ENCODE results near the gene CRYL1.

The CRYL1 gene

DNA sequence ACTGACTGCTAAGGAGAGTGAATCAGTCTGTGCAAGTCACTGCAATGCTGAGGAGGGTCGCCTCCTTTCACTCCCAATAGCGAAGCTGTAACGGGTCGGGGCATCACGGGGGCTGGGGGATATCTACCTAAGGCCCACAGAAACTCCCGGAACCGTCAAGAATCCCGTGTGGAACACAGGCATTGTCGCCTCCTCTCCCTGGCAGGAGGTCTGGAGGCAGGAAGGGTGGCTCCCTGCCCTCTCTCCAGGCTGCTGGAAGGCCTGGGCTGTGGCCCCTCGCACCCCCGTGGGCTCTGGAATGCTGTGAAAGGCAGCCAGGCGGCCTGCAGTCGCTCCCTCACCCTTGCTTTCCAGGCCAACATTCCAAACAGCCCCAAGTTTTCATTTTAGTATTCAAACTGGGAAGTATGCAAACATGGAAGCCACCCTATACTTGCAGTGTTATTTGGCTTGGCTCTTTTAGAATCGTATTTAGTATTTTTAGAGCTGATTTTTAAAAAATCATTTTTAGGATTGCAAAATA is 109.4 kb downstream of the CRYL1 start:
- DNase-seq, result no peak

DNA sequence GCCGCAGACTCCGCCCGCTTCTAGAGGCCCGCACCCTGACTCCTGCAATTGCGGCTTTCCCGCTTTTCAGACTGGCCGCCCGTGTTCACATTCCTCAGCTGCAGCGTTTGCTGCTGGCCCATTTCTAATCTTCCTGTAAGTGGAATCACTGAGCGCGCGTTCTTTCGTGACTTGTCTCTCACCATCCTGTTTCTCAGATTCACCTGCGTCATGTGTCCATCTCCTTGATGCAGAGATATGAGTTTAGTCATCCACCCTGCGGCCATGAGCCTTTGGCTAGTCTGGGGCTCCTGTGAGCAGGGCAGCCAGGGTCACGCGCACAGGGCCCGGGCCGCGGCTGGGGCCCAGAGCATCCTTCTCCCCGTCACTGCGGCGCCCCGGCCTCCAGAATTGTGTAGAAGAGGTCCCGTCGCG is 110.0 kb downstream of the CRYL1 start:
- no peak for DNase-seq

GRCh38 chr13:20415306-20415679 is 110.4 kb downstream of the CRYL1 start:
- no peak for DNase-seq

DNA sequence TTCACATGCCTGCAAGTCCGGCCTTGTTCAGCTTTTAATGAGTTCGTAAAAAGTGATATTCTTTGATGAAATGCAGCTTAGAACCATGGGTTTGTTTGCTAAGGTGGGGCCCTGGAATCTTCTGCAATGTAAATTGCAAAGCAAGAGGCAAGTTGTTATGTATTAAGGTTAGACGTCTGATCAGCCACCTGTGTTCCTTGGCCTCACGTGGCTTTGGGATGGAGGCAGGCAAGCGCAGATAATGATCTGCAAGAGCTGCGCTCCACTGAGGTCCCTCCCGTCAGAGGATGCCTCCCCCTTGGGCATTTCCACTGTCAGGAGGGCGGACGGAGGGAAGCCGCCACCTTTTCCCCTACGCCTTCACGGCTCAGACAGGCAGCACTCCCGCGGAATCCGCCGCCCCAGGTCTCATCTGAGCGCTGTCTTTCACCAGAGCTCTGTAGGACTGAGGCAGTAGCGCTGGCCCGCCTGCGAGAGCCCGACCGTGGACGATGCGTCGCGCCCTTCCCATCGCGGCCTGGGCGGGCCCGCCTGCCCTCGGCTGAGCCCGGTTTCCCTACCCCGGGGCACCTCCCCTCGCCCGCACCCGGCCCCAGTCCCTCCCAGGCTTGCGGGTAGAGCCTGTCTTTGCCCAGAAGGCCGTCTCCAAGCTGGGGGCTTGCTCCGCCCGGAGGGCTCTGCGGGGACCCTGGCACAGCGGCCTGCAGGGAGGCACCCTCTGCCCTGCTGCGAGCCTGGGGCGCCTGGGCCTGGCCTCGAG is 110.9 kb downstream of the CRYL1 start:
- DNase-seq, result no peak

DNA sequence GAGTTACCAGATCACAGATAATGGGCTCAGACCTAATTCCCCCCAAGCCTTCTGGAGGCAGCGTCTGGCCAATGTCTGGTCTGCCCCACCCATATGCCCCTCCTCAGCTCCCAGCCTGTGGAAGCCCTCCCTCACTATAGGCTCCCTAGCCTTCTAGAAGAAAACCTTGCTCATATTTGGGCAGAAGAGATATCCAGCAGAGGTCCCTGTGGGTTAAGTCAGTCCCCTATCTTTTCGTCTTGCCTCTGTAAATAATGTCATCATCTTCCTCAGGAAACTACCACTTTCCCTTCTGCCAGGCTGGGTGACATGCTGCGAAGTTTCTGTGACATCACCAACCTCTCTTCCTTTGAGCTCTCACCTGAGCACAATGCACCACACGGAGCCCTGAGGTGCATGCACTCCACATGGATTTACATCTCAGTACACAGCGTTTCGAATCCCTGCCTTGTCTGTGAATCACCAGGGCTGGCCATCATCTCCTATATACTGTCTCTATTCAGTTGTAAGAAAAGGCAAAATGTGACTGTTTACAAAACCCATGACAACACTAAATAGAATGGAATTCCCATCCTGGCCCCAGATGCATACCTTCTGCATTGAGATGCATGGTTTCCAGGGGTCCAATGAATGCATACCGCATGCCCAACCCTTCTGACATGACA is 112.8 kb downstream of the CRYL1 start:
- no peak for DNase-seq

DNA sequence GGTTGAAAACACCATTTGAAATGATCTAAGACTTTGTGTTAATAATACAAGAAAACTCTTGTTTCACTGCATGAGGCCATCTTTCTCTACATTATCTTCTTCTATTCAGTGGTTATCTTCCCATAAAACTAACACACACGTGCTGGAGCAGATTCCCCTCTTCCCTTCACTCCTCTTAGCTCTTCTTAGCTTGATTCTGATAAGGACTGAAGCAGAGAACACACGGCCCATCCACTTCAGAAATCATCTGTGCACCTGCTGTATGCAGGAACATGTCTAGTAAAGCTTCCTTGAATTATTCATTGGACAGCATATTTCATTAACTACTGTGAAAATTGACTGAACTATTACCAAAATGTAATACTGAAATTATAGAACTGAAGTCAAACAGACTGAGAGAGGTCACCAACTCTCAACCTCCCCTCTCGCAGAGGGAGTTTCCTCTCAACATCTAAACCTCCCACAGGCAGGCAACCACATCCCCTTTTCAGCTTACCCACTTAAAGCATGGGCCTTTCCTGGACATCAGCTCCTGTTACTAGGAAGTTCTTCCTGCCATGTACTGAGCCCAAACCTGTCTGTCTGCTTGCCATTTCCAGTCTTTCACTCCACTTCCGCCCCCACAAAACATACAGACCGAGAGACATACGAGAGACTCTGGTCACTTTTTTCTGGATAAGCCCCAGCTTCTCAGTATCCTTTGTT is 113.9 kb downstream of the CRYL1 start:
- DNase-seq, result no peak

DNA sequence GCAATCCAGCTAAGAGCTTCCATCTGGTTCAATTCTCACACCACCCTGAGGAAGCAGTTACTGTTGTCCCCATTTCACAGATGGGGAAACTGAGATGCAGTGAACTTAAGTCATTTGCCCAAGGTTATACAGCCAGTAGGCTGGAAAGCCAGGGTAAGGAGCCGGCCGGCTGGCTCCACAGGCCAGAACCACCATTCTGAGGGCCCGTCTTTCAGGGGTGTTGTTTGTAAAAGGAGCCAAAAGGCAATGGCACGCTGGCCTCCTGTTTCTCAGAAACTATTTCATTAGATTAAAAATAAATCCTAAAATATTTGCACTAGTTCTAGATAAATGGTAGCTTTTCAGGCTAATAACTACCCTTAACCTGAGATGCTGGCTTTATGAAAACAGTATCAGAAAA is 114.9 kb downstream of the CRYL1 start:
- DNase-seq, result no peak

GRCh38 chr13:20408181-20408580 is 117.5 kb downstream of the CRYL1 start:
- no peak for DNase-seq

DNA sequence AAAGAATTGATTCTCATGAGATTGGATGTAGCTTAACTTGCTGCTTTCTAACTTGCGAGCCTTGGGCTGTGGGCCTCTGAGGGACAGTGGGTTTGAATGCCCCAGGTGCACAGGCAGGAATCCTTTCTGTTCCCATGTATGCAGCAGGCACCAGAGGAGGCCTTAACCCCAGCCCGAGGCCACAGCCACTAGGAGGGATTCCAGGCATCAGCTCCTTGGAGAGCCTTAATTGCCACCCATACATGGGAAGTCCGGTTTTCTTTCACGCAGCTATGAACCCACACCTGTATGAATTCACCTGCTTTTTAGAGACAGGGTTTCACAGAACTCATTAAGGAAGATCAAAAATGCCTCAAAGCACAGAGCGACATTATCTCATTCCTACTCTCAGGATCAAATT is 117.9 kb downstream of the CRYL1 start:
- no peak for DNase-seq

- no peak for DNase-seq
Measured at GRCh38 chr13:20405691-20406090, 120.0 kb downstream of the CRYL1 start.

DNA sequence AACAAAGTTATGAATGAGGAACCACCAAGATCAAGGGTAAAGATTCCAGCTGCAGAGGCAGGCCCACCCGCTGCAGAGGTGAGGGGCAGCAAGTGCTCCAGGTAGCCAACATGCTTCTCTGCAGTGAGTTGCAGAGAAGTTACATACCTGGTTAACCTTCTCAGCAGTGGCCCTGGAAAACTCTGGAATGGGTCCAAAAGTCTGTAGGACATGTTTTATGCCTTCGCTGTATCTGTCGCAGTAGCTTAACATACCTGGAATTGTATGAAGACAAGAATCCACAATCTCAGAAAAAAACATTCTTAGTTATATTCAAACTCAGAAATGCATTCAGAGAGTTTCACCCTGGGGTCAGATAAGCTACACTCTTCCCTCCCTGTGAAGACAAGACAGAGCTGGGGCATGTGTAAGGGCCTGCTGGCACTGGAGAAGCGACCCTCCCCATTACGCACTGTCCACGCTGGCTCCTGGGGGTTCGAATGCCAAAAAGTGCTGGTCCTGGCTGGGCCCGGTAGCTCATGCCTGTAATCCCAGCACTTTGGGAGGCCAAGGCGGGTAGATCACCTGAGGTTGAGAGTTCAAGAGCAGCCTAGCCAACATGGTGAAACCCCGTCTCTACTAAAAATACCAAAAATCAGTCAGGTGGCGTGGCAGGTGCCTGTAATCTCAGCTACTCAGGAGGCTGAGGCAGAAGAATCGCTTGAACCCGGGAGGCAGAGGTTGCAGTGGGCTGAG is 121.0 kb downstream of the CRYL1 start:
- no peak for DNase-seq

DNA sequence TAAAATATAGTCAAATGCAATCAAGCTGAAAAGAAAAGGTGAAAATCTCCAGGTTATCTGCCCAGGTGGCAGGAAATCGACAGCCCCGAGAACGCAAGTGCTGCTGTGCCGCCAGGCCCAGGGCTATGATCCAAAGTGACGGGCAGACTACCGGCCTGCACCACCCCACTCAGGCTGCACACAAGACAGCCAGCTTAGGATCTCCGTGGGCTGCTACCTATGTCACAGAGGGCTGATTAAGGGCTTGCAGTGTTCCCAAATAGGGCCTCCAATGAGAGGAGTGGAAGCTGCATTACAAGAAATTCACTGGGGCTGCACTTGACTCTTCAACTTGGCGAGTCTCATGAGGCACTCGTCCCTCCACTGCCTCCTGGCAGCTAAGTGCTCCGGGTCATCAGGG is 121.8 kb downstream of the CRYL1 start:
- DNase-seq, result no peak

- DNase-seq, result no peak
Measured at GRCh38 chr13:20402881-20403280, 122.8 kb downstream of the CRYL1 start.

DNA sequence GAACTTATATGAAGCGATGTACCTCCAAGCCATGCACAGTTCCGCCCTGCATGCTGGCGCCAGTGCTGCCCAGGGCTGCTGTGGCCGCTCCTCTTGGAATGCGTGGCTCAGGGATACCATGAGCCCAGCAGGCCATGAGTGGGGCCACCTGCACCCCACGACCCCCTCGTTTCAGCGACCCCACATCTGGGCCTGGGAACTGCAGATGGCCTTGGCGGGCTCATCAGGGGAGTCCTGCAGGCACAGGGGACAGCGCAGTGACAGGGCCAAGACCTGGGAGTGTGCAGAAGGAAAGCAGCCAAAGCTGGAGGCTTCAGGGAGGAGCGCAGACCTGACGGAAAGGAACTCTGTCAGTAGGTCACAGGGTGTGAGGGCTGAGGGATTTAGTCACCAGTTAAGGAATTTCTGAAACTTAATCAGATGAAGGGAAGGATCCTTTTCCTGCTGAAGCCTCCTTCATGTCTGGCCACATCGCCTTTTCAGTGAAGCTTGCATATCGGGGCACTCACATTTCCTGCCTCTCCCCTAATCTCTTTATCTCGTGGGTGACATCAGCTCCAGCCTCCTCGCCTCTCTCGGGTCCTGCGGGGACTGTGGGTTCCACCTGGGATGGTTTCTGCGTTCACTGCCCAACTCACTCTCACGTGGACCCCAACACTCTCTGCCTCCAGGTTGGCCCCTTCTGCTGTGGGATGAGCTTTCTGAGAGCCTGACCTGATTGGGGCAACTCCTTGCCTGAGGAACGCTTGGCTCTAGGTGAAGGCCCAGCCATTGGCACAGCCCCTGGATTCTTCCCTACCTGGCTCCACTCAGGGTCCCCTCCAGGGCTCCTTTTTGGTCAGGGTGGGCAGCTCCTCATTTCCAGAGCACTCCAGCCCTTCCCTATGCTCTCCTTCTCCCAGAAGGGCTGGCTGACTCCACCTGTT is 123.5 kb downstream of the CRYL1 start:
- DNase-seq, result no peak

GRCh38 chr13:20401531-20401930 is 124.1 kb downstream of the CRYL1 start:
- no peak for DNase-seq

- no peak for DNase-seq
Measured at GRCh38 chr13:20400774-20401173, 124.9 kb downstream of the CRYL1 start.

GRCh38 chr13:20399961-20400360 is 125.7 kb downstream of the CRYL1 start:
- no peak for DNase-seq

DNA sequence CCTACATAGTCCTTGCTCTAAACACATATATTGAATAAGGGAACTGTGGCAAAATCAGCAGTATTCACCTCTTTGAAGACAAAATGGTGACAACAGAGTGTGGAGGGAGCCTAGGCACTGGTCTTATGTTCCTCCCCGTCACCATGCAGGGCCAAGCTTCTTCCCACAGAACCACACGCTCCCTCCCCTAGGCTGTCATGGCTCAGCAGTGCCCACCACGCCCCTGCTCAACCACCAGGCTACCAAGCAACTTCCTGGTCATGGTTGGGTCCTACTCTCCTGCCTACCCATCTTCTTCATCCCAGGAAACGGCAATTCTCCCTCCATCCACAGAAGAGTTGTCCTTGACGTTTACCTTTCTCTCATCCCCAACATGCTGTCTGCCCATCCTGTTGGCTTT is 126.1 kb downstream of the CRYL1 start:
- no peak for DNase-seq

DNA sequence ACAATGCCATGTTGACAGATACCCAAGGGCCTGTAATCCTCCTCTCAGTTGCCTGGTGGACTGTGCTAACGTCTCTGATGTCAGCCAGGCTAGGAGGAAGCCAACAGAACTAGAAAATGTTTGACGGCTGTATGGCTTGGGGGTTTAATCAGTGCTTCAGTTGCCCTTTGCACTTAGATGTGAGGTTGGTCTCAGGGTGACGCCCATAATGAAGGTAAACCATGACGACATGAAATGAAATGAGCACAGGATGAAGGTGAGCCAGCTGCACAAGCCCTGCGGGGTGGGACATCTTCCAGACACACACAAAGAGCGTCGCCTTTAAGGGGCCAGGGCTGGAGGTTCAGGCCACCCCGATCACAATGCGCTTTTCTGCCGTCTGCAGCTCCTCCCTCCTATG is 127.2 kb downstream of the CRYL1 start:
- no peak for DNase-seq

- DNase-seq, result no peak
Measured at GRCh38 chr13:20397896-20398295, 127.8 kb downstream of the CRYL1 start.

- DNase-seq, result no peak
Measured at GRCh38 chr13:20395061-20395916, 130.4 kb downstream of the CRYL1 start.

All from T-helper 9 cell (primary cell).